Measurements from ENCODE around the gene PPIG.
"Not testable (repeated sequence)": the region's sequence is repeated elsewhere in the genome, so short reads cannot be mapped to it uniquely, and the experiment has no call there.

Gene PPIG

GRCh38 chr2:169583518-169583917 is 633 bp upstream of the PPIG start:
- no peak overlapping the region for H4K8ac ChIP-seq (ENCODE audit: low read depth, low read length)
- no peak overlapping the region for H3K23ac ChIP-seq (ENCODE audit: low read depth, low read length, poor library complexity)
- H3K36me3 ChIP-seq (replicated peaks in 1 of 2; ENCODE audit: control insufficient read depth in 2 of 2, insufficient read depth in 2 of 2, low read length in 2 of 2): peaks cover 0 to 11% of the 10 kb centered on the region in 2 donors
- WGBS, 2 donors (ENCODE audit: extremely low coverage in 2 of 2, insufficient read length in 2 of 2, insufficient replicate concordance in 1 of 2): no CpG with 5 or more reads among the region's 5 CpGs
- no peak overlapping the region for H3K4ac ChIP-seq (ENCODE audit: low read length)
- peaks cover 0 to 7% of the 10 kb centered on the region in 2 donors for H3K4me1 ChIP-seq (ENCODE audit: control insufficient read depth in 2 of 2, insufficient read depth in 1 of 2, low read depth in 1 of 2, low read length in 2 of 2)
- H2AK5ac ChIP-seq (ENCODE audit: low read depth, low read length): no peak overlapping the region
- no peak overlapping the region for H2BK15ac ChIP-seq (ENCODE audit: low read length)
- H3K27ac ChIP-seq (replicated peaks; ENCODE audit: low read length): no peak overlapping the region
- H4K91ac ChIP-seq (ENCODE audit: low read depth, low read length, poor library complexity): no peak overlapping the region
- no peak overlapping the region for H2BK5ac ChIP-seq (ENCODE audit: low read length)
- no peak overlapping the region for H3K9ac ChIP-seq (ENCODE audit: low read depth, low read length, poor library complexity)
- H2BK12ac ChIP-seq (ENCODE audit: low read length): no peak overlapping the region
- DNase-seq (ENCODE audit: low spot score): no peak
- peaks cover 2 to 17% of the 10 kb centered on the region in 2 donors for H3K9me3 ChIP-seq (replicated peaks in 1 of 2; ENCODE audit: control insufficient read depth in 2 of 2, insufficient read depth in 1 of 2, low read depth in 1 of 2, low read length in 2 of 2)
- H3K4me3 ChIP-seq (ENCODE audit: low read length in 2 of 2): peak overlapping the region in 1 of 2 donors; percentile 95
- no peak overlapping the region for H3K18ac ChIP-seq (ENCODE audit: low read length)
- no peak overlapping the region for H3K14ac ChIP-seq (ENCODE audit: low read length)
- H3K4me2 ChIP-seq (ENCODE audit: insufficient read depth, low read length, poor library complexity, severe bottlenecking): no peak overlapping the region
- peak overlapping the region; percentile 84 for H2AFZ ChIP-seq (ENCODE audit: low read length)
- no peaks in the 10 kb centered on the region for H3K27me3 ChIP-seq (ENCODE audit: control insufficient read depth in 3 of 3, insufficient read depth in 3 of 3, low read depth in 1 of 3, low read length in 3 of 3)
- no peak overlapping the region for H2BK120ac ChIP-seq (ENCODE audit: low read depth, low read length)
- peaks cover 2% of the 10 kb centered on the region for H3K79me1 ChIP-seq (ENCODE audit: low read depth, low read length)

GRCh38 chr2:169585673-169586072 is 1.5 kb downstream of the PPIG start:
- Histone ChIP-seq H2AFZ (ENCODE audit: low read length) (no peak overlapping the region), H3K36me3 (replicated peaks in 1 of 2; ENCODE audit: control insufficient read depth in 2 of 2, insufficient read depth in 2 of 2, low read length in 2 of 2) (peaks cover 0 to 20% of the 10 kb centered on the region in 2 donors)

GRCh38 chr2:169590804-169591203 is 6.7 kb downstream of the PPIG start:
- H3K14ac ChIP-seq (ENCODE audit: low read length): no peak overlapping the region
- no peak for DNase-seq (ENCODE audit: low spot score)
- no peak overlapping the region for H2BK12ac ChIP-seq (ENCODE audit: low read length)
- H3K36me3 ChIP-seq (replicated peaks in 1 of 2; ENCODE audit: control insufficient read depth in 2 of 2, insufficient read depth in 2 of 2, low read length in 2 of 2): peaks cover 0 to 36% of the 10 kb centered on the region in 2 donors
- H3K4me2 ChIP-seq (ENCODE audit: insufficient read depth, low read length, poor library complexity, severe bottlenecking): no peak overlapping the region
- H2BK15ac ChIP-seq (ENCODE audit: low read length): no peak overlapping the region
- H4K91ac ChIP-seq (ENCODE audit: low read depth, low read length, poor library complexity): no peak overlapping the region
- no peak overlapping the region for H4K8ac ChIP-seq (ENCODE audit: low read depth, low read length)
- no peak overlapping the region for H3K9ac ChIP-seq (ENCODE audit: low read depth, low read length, poor library complexity)
- no peak overlapping the region for H3K18ac ChIP-seq (ENCODE audit: low read length)
- H2AK5ac ChIP-seq (ENCODE audit: low read depth, low read length): no peak overlapping the region
- no peak overlapping the region for H3K4ac ChIP-seq (ENCODE audit: low read length)
- no peak overlapping the region for H3K4me3 ChIP-seq (ENCODE audit: low read length in 2 of 2)
- no peak overlapping the region for H2BK120ac ChIP-seq (ENCODE audit: low read depth, low read length)
- H2AFZ ChIP-seq (ENCODE audit: low read length): no peak overlapping the region
- H3K79me1 ChIP-seq (ENCODE audit: low read depth, low read length): peaks cover 3% of the 10 kb centered on the region
- WGBS, 2 donors (ENCODE audit: extremely low coverage in 2 of 2, insufficient read length in 2 of 2, insufficient replicate concordance in 1 of 2): no CpG with 5 or more reads among the region's 8 CpGs
- H2BK5ac ChIP-seq (ENCODE audit: low read length): no peak overlapping the region
- H3K4me1 ChIP-seq (ENCODE audit: control insufficient read depth in 2 of 2, insufficient read depth in 1 of 2, low read depth in 1 of 2, low read length in 2 of 2): peaks cover 0 to 7% of the 10 kb centered on the region in 2 donors
- H3K23ac ChIP-seq (ENCODE audit: low read depth, low read length, poor library complexity): no peak overlapping the region
- peaks cover 0 to 16% of the 10 kb centered on the region in 2 donors for H3K9me3 ChIP-seq (replicated peaks in 1 of 2; ENCODE audit: control insufficient read depth in 2 of 2, insufficient read depth in 1 of 2, low read depth in 1 of 2, low read length in 2 of 2)
- no peaks in the 10 kb centered on the region for H3K27me3 ChIP-seq (ENCODE audit: control insufficient read depth in 3 of 3, insufficient read depth in 3 of 3, low read depth in 1 of 3, low read length in 3 of 3)
- no peak overlapping the region for H3K27ac ChIP-seq (replicated peaks; ENCODE audit: low read length)

More at GRCh38 chr2:169585673-169586072, 1.5 kb downstream of the PPIG start:
- no peak overlapping the region for H2AK5ac ChIP-seq (ENCODE audit: low read depth, low read length)
- no peaks in the 10 kb centered on the region for H3K27me3 ChIP-seq (ENCODE audit: control insufficient read depth in 3 of 3, insufficient read depth in 3 of 3, low read depth in 1 of 3, low read length in 3 of 3)
- H2BK12ac ChIP-seq (ENCODE audit: low read length): no peak overlapping the region
- no peak overlapping the region for H4K8ac ChIP-seq (ENCODE audit: low read depth, low read length)
- no peak for DNase-seq (ENCODE audit: low spot score)
- H4K91ac ChIP-seq (ENCODE audit: low read depth, low read length, poor library complexity): no peak overlapping the region
- H2BK5ac ChIP-seq (ENCODE audit: low read length): no peak overlapping the region
- no peak overlapping the region for H3K14ac ChIP-seq (ENCODE audit: low read length)
- H3K4me1 ChIP-seq (ENCODE audit: control insufficient read depth in 2 of 2, insufficient read depth in 1 of 2, low read depth in 1 of 2, low read length in 2 of 2): peaks cover 0 to 7% of the 10 kb centered on the region in 2 donors
- no peak overlapping the region for H3K4ac ChIP-seq (ENCODE audit: low read length)
- H3K4me3 ChIP-seq (ENCODE audit: low read length in 2 of 2): peak overlapping the region; percentile 75 to 95
- no peak overlapping the region for H3K18ac ChIP-seq (ENCODE audit: low read length)
- no peak overlapping the region for H2BK120ac ChIP-seq (ENCODE audit: low read depth, low read length)
- H3K79me1 ChIP-seq (ENCODE audit: low read depth, low read length): peaks cover 2% of the 10 kb centered on the region
- H3K9me3 ChIP-seq (replicated peaks in 1 of 2; ENCODE audit: control insufficient read depth in 2 of 2, insufficient read depth in 1 of 2, low read depth in 1 of 2, low read length in 2 of 2): peaks cover 2 to 30% of the 10 kb centered on the region in 2 donors
- H3K9ac ChIP-seq (ENCODE audit: low read depth, low read length, poor library complexity): no peak overlapping the region
- peak overlapping the region; percentile 57 for H3K4me2 ChIP-seq (ENCODE audit: insufficient read depth, low read length, poor library complexity, severe bottlenecking)
- H2BK15ac ChIP-seq (ENCODE audit: low read length): no peak overlapping the region
- H3K27ac ChIP-seq (replicated peaks; ENCODE audit: low read length): no peak overlapping the region
- no peak overlapping the region for H3K23ac ChIP-seq (ENCODE audit: low read depth, low read length, poor library complexity)
- WGBS, 2 donors (ENCODE audit: extremely low coverage in 2 of 2, insufficient read length in 2 of 2, insufficient replicate concordance in 1 of 2): no CpG with 5 or more reads among the region's 7 CpGs

- not testable (repeated sequence) for H3K4me3 ChIP-seq (ENCODE audit: low read length in 2 of 2); H4K8ac ChIP-seq (ENCODE audit: low read depth, low read length); H3K4ac ChIP-seq (ENCODE audit: low read length); H3K9me3 ChIP-seq (replicated peaks in 1 of 2; ENCODE audit: control insufficient read depth in 2 of 2, insufficient read depth in 1 of 2, low read depth in 1 of 2, low read length in 2 of 2); H2AK5ac ChIP-seq (ENCODE audit: low read depth, low read length); H3K27me3 ChIP-seq (ENCODE audit: control insufficient read depth in 3 of 3, insufficient read depth in 3 of 3, low read depth in 1 of 3, low read length in 3 of 3); H2BK5ac ChIP-seq (ENCODE audit: low read length); H3K4me1 ChIP-seq (ENCODE audit: control insufficient read depth in 2 of 2, insufficient read depth in 1 of 2, low read depth in 1 of 2, low read length in 2 of 2); H3K4me2 ChIP-seq (ENCODE audit: insufficient read depth, low read length, poor library complexity, severe bottlenecking); H3K79me1 ChIP-seq (ENCODE audit: low read depth, low read length); H3K9ac ChIP-seq (ENCODE audit: low read depth, low read length, poor library complexity); H3K18ac ChIP-seq (ENCODE audit: low read length); H3K27ac ChIP-seq (replicated peaks; ENCODE audit: low read length); H2BK120ac ChIP-seq (ENCODE audit: low read depth, low read length); H2BK15ac ChIP-seq (ENCODE audit: low read length); DNase-seq (ENCODE audit: low spot score); H3K23ac ChIP-seq (ENCODE audit: low read depth, low read length, poor library complexity); H3K14ac ChIP-seq (ENCODE audit: low read length); H2BK12ac ChIP-seq (ENCODE audit: low read length); H2AFZ ChIP-seq (ENCODE audit: low read length); H4K91ac ChIP-seq (ENCODE audit: low read depth, low read length, poor library complexity)
- H3K36me3 ChIP-seq (replicated peaks in 1 of 2; ENCODE audit: control insufficient read depth in 2 of 2, insufficient read depth in 2 of 2, low read length in 2 of 2): peaks cover 0 to 20% of the 10 kb centered on the region in 2 donors
- WGBS, 2 donors (ENCODE audit: extremely low coverage in 2 of 2, insufficient read length in 2 of 2, insufficient replicate concordance in 1 of 2): no CpG with 5 or more reads among the region's 7 CpGs
These were observed 12.4 kb downstream of the PPIG start for GRCh38 chr2:169596546-169596945.
